Esophagus squamous epithelium (tissue), 5 donors: ENCODE results near the gene SCAMP5. TPM values are rescaled to one million over a fixed set of nuclear protein-coding genes. Genes with fewer than 3 reads are reported as not detected.

Experiments used
- DNase-seq: peaks from one replicate; lab custom pipeline; 2025; lab: John Stamatoyannopoulos, UW
- H3K27ac ChIP-seq, 4 donors: fragments of 200-600 bp; sonication (generic); one replicate each; pipeline ENCODE4 v1.5.1; 2016 to 2019; ENCODE audit warnings: mild to moderate bottlenecking in 1 of 4
- H3K27me3 ChIP-seq, 4 donors: fragments of 200-600 bp; sonication (generic); 1 replicate in 3 of 4; 2 replicates in 1 of 4; pipeline versions ENCODE4 v1.5.1 to v1.6.0; 2017 to 2021; ENCODE audit warnings: antibody characterized with exemption in 1 of 4
- H3K36me3 ChIP-seq, 3 donors: fragments of 200-600 bp; sonication (generic); one replicate each; pipeline ENCODE4 v1.5.1; 2016 to 2019
- H3K4me1 ChIP-seq, 3 donors: fragments of 200-600 bp; sonication (generic); one replicate each; pipeline ENCODE4 v1.5.1; 2017 to 2019
- H3K4me3 ChIP-seq, 4 donors: fragments of 200-600 bp; sonication (generic); 1 replicate in 3 of 4; 2 replicates in 1 of 4; pipeline ENCODE4 v1.5.1; 2016 to 2019; ENCODE audit warnings: mild to moderate bottlenecking in 2 of 4, moderate library complexity in 1 of 4
- H3K9me3 ChIP-seq, 3 donors: fragments of 200-600 bp; sonication (generic); one replicate each; pipeline ENCODE4 v1.5.1; 2016 to 2019
- CTCF ChIP-seq, 6 experiments: fragments of 450-650 bp in 4 of 6; fragments of 200-600 bp in 2 of 6; sonication (generic) in 2 of 6; IDR thresholded peaks; one replicate each; pipeline ENCODE4 v1.5.1; 2016 to 2019; ENCODE audit warnings: antibody characterized with exemption in 6 of 6, mild to moderate bottlenecking in 4 of 6, moderate library complexity in 4 of 6
- POLR2A ChIP-seq, 4 donors: fragments of 450-650 bp; IDR thresholded peaks; one replicate each; pipeline ENCODE4 v1.6.1; 2017; ENCODE audit warnings: antibody characterized with exemption in 4 of 4, mild to moderate bottlenecking in 4 of 4, moderate library complexity in 3 of 4
- WGBS, 2 donors: methylation state at CpG; one replicate each; pipeline ENCODE4 v1.1.5; 2018; 5-methylcytosine and 5-hydroxymethylcytosine counted together
- intact Hi-C: fragments of 100-400 bp; cut with DNase I; formaldehyde crosslinking; loops from one replicate; pipeline ENCODE4 v1.15.0; 2022
- total RNA-seq, 4 donors: library from RNA; depleted of rRNA; stranded (reverse); fragments of >200 nt; gene quantifications; one replicate each; pipeline ENCODE4 v1.1.0, GENCODE V29; 2016
- donor health status: DM: yes; HTN: yes; CAD: no.

SCAMP5 gene
- total RNA-seq, 4 donors from 2014 or later: 0.57 to 2.0 (median 0.67) TPM

GRCh38 chr15:75058127-75058905, 63.0 kb downstream of the SCAMP5 start:
- H3K4me3 ChIP-seq: no peak overlapping the region
- H3K36me3 ChIP-seq: no peaks in the 10 kb centered on the region
- intact Hi-C loops: no loop called here
- 84 to 98% methylated on average over 3 of the region's 4 CpGs for WGBS, 2 donors
- no peak overlapping the region for H3K27ac ChIP-seq
- TF ChIP-seq CTCF (IDR thresholded peaks at IDR 0.05) (no peak), POLR2A (IDR thresholded peaks at IDR 0.05) (no peak)
- H3K9me3 ChIP-seq: no peaks in the 10 kb centered on the region
- no peaks in the 10 kb centered on the region for H3K4me1 ChIP-seq
- H3K27me3 ChIP-seq: no peaks in the 10 kb centered on the region
- no peak for DNase-seq

GRCh38 chr15:75059607-75060006, 64.2 kb downstream of the SCAMP5 start:
- intact Hi-C loops: no loop called here
- TF ChIP-seq POLR2A (IDR thresholded peaks at IDR 0.05) (no peak), CTCF (IDR thresholded peaks at IDR 0.05) (no peak)
- Histone ChIP-seq H3K36me3 (no peaks in the 10 kb centered on the region), H3K9me3 (no peaks in the 10 kb centered on the region), H3K4me1 (no peaks in the 10 kb centered on the region), H3K27me3 (no peaks in the 10 kb centered on the region), H3K4me3 (no peak overlapping the region), H3K27ac (no peak overlapping the region)
- 75 to 98% methylated on average over 4 to 5 of the region's 5 CpGs for WGBS, 2 donors
- DNase-seq: no peak

- DNase-seq: no peak
- intact Hi-C loops: no loop called here
Measured at GRCh38 chr15:75061272-75061671, 65.9 kb downstream of the SCAMP5 start.

GRCh38 chr15:75062706-75063105, 67.3 kb downstream of the SCAMP5 start:
- WGBS, 2 donors: 20 to 59% methylated on average over 2 to 3 of the region's 3 CpGs
- H3K27ac ChIP-seq: no peak overlapping the region
- H3K4me1 ChIP-seq: peaks cover 0 to 7% (median 0%) of the 10 kb centered on the region in 3 donors
- intact Hi-C loops: no loop called here
- TF ChIP-seq CTCF (IDR thresholded peaks at IDR 0.05): no peak
- H3K27me3 ChIP-seq: no peaks in the 10 kb centered on the region
- H3K4me3 ChIP-seq: no peak overlapping the region
- no peaks in the 10 kb centered on the region for H3K9me3 ChIP-seq
- DNase-seq: no peak
- H3K36me3 ChIP-seq: no peaks in the 10 kb centered on the region

More at GRCh38 chr15:75061272-75061671, 65.9 kb downstream of the SCAMP5 start:
- no peaks in the 10 kb centered on the region for H3K27me3 ChIP-seq
- H3K4me1 ChIP-seq: no peaks in the 10 kb centered on the region
- H3K36me3 ChIP-seq: no peaks in the 10 kb centered on the region
- H3K27ac ChIP-seq: no peak overlapping the region
- H3K9me3 ChIP-seq: no peaks in the 10 kb centered on the region
- H3K4me3 ChIP-seq: no peak overlapping the region
- TF ChIP-seq POLR2A (IDR thresholded peaks at IDR 0.05) (no peak), CTCF (IDR thresholded peaks at IDR 0.05) (no peak)

GRCh38 chr15:75063338-75063737, 68.0 kb downstream of the SCAMP5 start:
- H3K4me1 ChIP-seq: peaks cover 0 to 7% (median 0%) of the 10 kb centered on the region in 3 donors
- intact Hi-C loops: no loop called here
- 46 to 79% methylated on average over 4 of the region's 4 CpGs for WGBS, 2 donors
- H3K36me3 ChIP-seq: no peaks in the 10 kb centered on the region
- DNase-seq: no peak
- no peak overlapping the region for H3K4me3 ChIP-seq
- no peaks in the 10 kb centered on the region for H3K27me3 ChIP-seq
- no peak for TF ChIP-seq CTCF (IDR thresholded peaks at IDR 0.05)
- TF ChIP-seq POLR2A (IDR thresholded peaks at IDR 0.05): no peak
- H3K27ac ChIP-seq: no peak overlapping the region
- no peaks in the 10 kb centered on the region for H3K9me3 ChIP-seq
